Measurements from ENCODE around the gene NRG3.

The NRG3 gene

GRCh38 chr10:81884856-81885255 is 9.9 kb downstream of the NRG3 start:
- no peak for DNase-seq (ENCODE audit: low read depth in 2 of 2)

GRCh38 chr10:81885491-81885890 is 10.5 kb downstream of the NRG3 start:
- no peak for DNase-seq (ENCODE audit: low read depth in 2 of 2)

DNA sequence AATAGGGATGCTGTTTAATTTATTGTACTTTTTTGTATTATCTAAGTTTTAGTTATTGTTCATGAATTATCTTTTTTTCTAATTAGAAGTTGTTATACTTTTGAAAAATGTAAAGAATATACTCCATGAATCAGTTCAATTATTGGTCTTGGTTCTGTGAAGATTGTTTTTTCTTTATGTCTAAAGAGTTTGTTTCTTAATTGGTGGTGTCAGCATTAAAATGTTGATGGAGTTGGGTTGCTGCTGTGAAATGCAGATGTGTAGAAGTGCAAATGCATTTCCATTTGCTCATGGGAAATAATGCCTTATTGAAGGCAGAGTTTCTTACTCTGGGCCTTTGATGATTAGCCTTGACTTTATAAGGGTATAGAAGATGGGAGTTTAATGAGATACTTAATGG is 11.9 kb downstream of the NRG3 start:
- DNase-seq (ENCODE audit: low read depth in 2 of 2): no peak

DNA sequence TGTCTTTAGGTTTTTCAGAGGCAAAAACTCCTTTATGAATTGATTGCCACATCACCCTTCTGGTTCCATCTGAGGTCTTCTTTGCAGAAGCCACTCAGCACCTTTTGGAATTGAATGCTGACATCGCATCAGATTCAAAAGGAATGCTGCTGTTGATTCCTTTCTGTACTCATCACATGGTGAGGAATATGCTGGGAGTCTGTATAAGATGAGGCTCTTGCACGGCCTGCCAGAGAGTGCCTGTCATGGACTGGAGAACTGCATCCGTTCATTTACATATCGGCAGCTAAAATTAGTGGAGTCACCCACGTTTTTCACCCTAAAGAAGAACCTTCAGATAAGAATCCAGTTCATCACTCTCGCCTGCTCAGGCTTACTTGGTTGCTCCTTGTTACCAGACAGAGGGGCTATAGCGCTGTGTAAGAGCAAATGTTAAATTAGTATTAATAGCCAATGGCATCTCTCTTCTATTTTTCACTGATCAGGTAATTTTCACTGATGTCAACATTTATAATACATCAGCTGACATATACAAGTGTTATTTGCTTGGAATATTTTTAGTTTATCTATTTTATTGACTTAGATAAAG is 14.3 kb downstream of the NRG3 start:
- DNase-seq (ENCODE audit: low read depth in 2 of 2): no peak

DNA sequence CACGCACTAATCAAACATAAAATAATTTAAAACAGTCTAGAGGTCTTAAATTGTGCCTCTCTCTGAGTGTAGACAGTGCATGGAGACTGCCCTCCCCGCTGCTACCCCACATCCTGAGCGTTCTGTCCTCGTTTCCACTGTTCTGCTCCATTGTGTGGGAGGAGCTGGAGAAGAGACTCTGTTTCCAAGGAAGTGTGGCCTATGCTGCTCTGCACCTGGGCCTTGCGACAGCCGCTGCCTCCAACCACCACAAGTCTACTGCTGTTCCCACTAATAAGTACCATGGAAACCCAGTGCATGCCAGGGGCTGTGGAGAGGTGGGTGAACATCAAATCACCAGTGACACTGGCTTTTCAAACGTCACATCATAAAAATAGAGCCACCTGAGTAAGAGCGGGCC is 19.6 kb downstream of the NRG3 start:
- DNase-seq (ENCODE audit: low read depth in 2 of 2): no peak

DNA sequence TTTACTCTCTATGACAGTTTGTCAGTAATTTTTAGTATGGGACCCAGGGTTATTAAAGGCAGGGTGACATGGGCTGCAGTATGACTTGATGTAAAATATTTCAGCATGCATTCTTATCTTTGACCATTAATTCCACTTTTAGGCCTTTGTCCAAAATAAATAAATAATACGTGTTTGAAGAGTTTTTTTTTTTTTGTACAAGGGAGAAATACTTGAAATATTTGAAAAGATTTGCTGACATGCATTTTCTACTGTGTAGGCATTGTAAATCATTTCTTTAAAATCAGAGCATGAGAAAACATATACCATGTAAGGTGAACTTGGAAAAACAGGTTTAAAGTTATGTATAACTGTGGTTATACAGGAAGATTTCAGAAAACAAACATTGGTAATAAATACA is 23.5 kb downstream of the NRG3 start:
- DNase-seq (ENCODE audit: low read depth in 2 of 2): no peak

GRCh38 chr10:81900989-81901388 is 26.0 kb downstream of the NRG3 start:
- no peak for DNase-seq (ENCODE audit: low read depth in 2 of 2)

GRCh38 chr10:81903472-81903871 is 28.5 kb downstream of the NRG3 start:
- DNase-seq (ENCODE audit: low read depth in 2 of 2): no peak

GRCh38 chr10:81905161-81905560 is 30.2 kb downstream of the NRG3 start:
- DNase-seq (ENCODE audit: low read depth in 2 of 2): no peak

DNA sequence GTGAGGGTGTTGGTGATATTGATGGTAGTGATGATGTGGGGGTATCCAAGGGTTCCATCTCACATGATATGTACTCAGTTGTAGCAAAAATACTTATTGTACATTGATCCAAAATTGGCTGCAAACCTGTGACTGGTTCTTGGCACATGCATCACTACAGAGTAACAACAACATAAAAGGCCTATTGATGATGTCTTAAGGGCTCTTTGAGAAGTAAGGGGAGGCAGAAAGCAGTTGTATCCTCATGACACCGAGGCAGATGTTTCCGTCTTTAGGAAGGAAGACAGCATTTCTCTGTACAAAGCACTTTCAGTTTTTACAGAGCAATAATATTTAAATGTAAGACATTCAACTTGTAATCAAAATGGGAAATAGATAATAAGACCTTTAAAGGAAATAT is 34.5 kb downstream of the NRG3 start:
- DNase-seq (ENCODE audit: low read depth in 2 of 2): no peak

DNA sequence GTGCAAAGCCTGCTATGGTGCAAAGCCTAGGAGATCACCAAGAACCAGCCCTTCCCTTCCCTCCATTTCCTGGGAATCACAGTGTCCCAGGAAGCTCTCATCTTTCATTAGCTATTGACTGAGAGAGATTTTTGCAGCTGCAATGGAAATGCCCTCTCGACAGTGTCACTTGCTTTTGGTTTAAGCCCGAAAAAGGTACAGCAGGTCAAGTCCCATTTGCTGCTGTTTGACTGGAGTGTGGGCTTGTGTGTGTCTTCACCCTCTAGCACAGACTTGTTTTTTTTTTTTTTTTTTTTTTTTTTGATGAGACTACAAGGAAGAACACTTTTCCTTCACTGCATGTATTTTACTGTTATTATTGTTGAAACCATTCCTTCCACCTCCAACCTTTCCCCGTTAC is 36.3 kb downstream of the NRG3 start:
- DNase-seq (ENCODE audit: low read depth in 2 of 2): no peak

- no peak for DNase-seq (ENCODE audit: low read depth in 2 of 2)
Observed at GRCh38 chr10:81914736-81915503, 39.9 kb downstream of the NRG3 start.

GRCh38 chr10:81915504-81915897 is 40.5 kb downstream of the NRG3 start:
- DNase-seq (ENCODE audit: low read depth in 2 of 2): no peak

- no peak for DNase-seq (ENCODE audit: low read depth in 2 of 2)
Observed at GRCh38 chr10:81917666-81918065, 42.7 kb downstream of the NRG3 start.

GRCh38 chr10:81918766-81919165 is 43.8 kb downstream of the NRG3 start:
- DNase-seq (ENCODE audit: low read depth in 2 of 2): no peak

DNA sequence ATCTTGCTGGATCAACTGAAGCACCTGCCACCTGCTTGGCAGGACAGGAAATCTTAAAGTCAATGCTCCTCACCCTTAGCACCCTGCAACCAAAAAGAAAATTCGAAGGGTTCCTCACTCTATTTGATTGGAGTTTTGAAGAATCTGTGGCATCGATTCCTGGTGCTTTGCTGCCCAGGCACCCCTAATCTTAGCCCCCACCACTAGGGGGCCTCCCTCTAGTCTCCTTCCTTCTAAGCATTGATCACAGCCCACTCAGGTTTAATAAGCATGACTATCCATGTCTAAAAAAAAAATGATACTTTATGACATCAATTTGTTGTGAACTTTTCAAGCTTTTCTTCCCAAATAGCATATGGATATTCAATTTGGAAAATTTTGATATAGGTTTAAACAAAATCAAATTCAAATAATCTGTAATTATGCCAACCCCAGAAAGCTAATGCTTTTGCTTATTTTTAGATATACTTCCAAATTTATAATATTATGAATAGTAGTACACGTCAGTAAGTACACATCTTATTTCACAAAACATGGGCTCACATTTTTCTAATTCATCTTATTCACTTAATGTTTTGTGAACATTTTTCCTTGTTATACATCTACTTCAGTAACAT is 45.3 kb downstream of the NRG3 start:
- DNase-seq (ENCODE audit: low read depth in 2 of 2): no peak

DNA sequence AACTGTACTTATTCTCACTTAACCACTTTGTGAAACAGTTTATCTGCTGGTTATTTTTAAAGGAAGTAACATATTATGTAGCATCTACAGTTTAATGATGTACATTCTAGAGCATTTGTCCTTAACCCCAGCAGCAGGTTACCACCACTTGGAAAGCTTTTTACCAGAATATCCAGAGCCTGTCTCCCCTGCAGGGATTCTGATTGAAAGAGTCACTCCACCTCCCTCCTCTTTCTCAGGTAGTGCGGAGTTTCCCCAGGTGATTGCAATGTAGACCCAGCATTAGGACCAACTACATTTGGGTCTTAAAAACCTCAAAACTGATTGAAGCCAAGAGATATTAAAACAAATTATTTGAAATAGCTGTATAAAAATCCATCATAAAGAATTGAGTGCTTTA is 53.1 kb downstream of the NRG3 start:
- no peak for DNase-seq (ENCODE audit: low read depth in 2 of 2)

DNA sequence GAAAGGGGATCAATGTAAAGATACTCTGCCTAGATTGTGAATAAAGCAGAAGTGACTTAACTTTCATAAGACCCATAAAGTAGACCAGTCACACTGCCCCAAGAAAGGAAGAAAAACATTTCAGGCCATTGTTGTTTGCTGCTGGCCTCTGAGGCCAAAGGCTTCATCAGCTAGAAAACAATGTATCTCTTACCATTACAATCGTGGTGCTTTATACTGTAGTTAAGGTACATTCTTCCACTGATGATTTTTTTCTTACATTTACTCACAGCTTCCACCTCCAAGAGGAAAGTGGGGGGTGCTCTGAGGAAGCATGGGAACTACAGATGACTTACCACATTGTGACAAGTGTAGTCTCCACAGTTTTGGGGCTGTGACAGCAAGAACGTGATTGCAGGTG is 68.6 kb downstream of the NRG3 start:
- DNase-seq (ENCODE audit: low read depth in 2 of 2): no peak

DNA sequence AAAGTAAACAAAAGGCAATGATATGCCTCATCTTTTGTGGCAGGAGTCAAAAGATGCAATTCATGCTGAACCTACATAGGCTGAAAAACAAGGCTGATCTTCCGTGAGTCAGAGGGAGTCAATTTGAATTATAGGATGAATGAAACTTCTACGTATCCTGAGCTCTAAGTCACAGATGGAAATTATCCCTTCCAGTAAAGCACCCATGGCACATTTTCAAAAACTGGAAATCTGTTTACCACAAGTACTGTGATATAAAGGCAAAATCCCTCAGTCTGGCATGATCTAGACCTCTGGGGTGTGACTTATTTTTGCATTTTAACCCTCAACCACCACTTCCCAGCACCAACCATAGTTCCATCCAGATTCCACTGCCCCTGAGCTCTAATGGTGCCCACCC is 69.6 kb downstream of the NRG3 start:
- no peak for DNase-seq (ENCODE audit: low read depth in 2 of 2)

DNA sequence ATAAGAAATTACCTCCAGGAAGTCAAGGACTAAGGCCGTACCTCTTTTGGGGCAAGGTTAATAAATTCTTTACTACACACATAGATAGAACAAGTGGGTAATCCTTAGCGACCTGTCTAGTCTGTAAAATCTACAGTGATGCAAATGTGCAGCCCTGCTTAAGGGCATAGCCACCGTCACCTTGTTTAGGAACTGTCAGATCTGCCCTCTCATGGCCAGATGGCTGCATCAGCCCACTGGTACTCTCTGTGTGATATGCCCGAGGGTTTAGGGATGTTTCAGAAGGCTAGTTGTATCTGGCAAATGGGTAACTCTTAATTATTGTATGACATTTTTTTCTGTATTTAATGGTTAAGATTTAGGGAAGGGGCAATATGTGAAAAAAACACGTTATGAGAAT is 74.3 kb downstream of the NRG3 start:
- no peak for DNase-seq (ENCODE audit: low read depth in 2 of 2)

DNA sequence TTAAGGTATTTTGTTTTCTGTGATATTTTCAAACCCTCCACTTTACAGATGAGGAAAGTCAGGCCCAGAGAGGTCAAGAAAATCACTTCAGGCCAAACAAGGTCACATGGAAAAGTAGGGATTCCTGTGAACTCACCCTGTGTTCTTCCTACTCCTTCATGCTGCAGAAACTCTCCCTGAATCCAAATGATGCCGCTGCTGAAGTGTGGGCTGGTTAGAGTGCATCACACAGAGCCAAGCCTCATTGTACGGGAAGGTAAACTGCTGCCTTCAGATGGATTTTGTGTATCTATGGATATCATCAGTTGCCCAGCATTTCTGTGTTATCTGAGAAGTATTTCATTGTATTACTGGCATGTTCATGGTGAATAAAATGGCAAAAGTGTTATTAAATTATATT is 75.4 kb downstream of the NRG3 start:
- DNase-seq (ENCODE audit: low read depth in 2 of 2): no peak

- no peak for DNase-seq (ENCODE audit: low read depth in 2 of 2)
Observed at GRCh38 chr10:81953420-81953819, 78.4 kb downstream of the NRG3 start.

DNA sequence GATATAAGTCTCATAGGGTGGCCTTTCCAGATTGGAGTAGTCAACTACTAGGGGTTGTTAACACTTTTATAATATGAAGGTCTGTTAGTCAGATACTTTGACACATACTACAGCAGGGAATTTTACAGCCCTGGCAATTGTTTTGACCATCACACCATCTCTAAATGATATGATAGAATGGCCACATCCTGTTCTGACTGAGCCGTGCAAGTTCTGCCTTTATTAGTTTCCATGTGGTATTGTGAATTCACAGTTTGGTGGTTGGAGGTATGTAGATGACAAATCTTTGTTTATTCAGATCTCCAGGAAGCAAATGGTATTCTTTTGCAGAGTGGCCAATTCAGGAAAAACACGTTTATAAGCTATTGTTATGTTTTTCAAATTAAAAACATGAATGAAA is 83.0 kb downstream of the NRG3 start:
- no peak for DNase-seq (ENCODE audit: low read depth in 2 of 2)
